GM21390 (cell line): ENCODE data around the gene RASA3.
"Not testable (repeated sequence)": the region's sequence is repeated elsewhere in the genome, so short reads cannot be mapped to it uniquely, and the experiment has no call there.

Source experiments
- ATAC-seq: cut with Tn5 transposase; IDR thresholded peaks from one replicate; pipeline ENCODE4 v1.9.1; 2021; ENCODE audit not compliant: unreplicated experiment

The RASA3 gene

DNA sequence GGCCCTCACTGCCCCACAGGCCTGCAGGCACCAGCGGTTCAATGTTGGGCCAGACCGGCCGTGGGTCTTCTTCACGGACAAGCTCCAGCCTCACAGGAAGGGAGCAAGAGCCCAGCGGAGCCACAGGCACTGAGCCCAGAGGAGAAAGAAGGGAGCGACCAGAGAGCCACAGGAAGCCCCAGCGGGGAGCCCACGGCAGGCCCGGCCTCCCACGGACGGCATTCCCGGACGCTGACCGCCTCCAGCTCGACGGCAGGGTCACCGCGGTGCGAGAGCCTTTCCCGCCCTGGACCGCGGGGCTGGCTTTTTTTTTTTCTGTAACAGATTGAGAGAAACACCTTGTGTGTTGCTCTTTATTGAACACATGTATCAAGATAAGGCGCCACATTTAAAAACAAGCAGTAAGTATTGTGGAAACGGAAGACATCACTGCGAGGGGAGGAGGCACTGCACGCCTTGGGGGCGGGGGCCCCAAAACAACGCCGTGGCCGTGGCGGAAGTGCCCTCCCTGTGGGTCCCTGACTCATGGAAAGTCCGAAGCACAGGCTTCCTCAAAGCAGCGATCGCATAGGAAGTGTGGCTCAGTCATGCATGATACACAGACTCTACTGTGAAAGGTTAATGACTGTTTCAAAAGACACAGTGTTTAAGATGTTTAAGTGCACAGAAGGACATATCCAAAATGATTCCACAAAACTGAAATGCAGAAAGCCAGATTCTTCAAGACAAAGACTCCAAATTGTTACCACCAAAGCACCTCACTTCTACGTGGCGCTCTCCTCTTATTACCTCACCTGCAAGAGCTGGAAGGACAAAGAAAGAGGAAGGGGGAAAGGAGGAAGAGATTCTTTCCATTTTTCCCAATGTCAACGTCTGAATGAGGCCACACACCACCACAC lies 3.5 kb downstream of the RASA3 start:
- peak; percentile 55 for ATAC-seq

GRCh38 chr13:114128348-114128623 lies 4.1 kb downstream of the RASA3 start:
- no peak for ATAC-seq

- ATAC-seq: no peak
These were observed 4.7 kb downstream of the RASA3 start for GRCh38 chr13:114127473-114128347.

DNA sequence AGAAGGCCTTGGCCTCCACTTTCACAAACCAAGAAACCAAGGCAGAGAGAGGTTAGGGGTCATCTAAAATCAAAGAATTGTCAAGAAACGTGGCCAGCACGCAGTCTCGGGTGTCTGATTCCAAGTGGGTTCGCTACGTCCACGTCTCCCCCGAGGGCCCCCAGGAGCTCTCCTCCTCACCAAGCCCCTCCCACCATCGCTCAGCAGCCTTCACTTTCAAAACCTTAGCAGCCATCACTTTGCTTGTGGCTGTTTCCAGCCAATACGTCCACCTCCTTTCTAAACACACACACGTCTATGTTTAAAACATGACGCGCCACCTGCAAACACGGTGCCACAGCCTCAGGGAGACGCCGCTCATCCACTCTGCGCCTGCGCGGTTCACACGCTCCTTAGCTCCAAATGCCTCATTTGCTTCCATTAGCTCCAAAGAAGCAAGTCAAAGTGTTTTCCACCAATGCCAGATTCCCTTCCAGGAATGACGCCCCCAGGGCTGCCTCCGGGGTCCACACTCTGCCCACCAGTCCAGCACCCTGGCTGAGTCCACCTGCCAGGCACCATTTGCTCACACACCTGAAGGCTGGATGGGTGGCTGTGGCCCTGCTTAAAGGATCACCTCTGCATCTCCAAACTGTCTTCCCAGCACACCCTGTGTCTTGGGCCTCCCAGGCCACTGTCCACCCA lies 5.5 kb downstream of the RASA3 start:
- no peak for ATAC-seq

- not testable (repeated sequence) for ATAC-seq
These were observed 6.3 kb downstream of the RASA3 start for GRCh38 chr13:114126086-114126485.

DNA sequence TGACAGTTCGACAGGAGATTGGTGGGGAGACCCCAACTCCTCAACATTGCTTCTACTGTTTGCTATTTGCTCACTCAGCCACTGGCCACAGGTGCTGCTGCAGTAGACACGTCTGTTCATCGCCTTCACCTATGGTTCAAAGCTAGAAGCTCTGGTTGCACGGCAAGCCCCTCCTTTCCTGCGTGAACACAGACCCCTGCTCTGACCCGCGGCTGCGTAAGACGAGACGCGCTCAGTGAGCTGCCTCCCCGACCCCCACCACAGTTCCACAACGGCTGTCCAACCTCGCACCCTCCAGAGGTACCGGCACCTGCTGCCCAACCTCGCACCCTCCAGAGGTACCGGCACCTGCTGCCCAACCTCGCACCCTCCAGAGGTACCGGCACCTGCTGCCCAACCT lies 6.8 kb downstream of the RASA3 start:
- no peak for ATAC-seq

GRCh38 chr13:114124921-114125320 lies 7.5 kb downstream of the RASA3 start:
- ATAC-seq: no peak

DNA sequence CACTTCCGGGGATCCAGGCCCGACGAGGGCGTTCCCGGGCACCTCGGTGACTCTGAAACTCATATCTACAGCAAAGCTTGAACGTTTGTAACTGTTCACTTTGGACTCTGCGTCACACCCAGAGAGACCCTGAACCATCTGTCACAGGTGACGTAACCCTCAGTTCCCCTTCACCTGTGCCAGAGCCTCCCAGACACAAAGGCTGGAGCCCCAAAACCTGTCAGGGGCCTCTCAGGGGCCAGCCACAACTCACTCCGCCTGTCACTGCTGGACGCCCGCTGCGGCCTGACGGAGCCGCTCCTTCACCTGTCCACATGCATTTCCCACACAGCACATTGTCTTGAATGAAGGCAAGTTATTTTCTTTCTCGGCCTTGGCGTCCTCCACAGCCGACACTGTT lies 8.0 kb downstream of the RASA3 start:
- ATAC-seq: no peak

- no peak for ATAC-seq
These were observed 8.5 kb downstream of the RASA3 start for GRCh38 chr13:114123876-114124275.

DNA sequence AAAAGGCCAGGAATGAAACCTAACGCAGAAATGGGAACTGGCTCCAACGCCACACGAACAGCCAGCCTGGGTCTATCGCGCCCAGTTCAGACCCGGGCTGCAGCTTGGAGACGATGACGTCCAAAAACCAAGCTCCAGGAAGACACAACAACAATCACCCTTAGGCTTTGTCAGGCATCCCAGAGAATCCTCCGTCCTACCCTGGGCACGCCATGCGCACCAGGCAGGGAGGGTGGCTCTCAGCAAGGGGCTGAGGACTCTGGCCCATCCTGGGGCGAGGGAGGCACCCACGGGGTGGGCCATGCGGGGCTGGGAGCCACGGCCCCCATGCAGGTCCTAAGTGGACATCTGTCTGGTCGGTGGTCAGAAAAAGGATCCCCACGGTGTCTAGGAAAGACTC lies 9.0 kb downstream of the RASA3 start:
- no peak for ATAC-seq

GRCh38 chr13:114122591-114123211 lies 9.7 kb downstream of the RASA3 start:
- ATAC-seq: no peak

DNA sequence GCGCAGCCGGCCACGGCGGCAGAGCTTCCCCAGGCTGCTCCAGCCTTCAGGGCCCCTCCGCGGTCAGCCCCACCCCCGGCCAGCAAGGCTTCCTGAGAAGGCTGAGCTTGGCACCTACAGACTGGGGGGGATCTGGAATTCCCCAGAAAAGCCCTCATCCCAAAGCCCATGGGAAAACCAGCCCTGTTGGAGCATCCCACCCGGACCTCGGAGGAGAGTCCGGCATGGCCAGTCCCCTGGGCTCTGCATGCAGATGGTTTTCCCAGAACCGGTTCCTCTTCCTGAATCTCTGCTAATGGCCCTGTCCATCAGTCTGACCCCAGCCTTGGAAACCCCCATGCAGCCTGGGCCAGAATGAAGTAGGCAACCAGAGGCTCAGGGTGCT lies 10.3 kb downstream of the RASA3 start:
- ATAC-seq: no peak

DNA sequence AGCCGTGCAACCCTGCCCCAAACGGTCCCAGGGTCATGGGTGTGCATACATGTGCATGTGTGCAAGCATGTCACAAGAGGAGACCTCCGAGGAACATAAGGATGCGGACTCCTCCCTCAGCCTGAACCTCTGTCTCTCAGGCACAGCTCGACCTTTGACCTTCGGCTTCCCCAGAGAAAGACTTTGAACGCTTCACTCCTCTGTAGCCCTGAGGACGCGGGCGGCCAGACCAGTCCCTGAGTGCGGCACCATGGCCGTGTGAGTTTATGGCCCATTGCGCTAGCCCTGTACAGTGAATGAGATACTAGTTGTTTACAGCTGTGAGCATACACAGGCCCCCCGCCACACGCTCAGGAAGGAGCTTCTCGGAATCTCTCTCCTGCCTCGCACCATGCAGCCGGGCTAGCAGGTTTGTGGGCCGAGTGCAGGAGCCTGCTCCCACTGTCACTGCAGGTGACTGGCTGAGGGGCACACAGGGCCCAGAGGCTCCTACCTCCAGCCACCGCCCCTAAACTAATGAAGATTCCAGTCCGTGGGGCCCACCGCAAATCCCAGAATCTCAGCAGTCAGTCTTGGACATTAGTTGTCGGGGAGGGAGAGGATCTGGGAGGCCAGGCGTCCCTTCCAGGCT lies 10.8 kb downstream of the RASA3 start:
- no peak for ATAC-seq

GRCh38 chr13:114121031-114121430 lies 11.4 kb downstream of the RASA3 start:
- no peak for ATAC-seq

- ATAC-seq: no peak
These were observed 11.8 kb downstream of the RASA3 start for GRCh38 chr13:114120591-114121011.

DNA sequence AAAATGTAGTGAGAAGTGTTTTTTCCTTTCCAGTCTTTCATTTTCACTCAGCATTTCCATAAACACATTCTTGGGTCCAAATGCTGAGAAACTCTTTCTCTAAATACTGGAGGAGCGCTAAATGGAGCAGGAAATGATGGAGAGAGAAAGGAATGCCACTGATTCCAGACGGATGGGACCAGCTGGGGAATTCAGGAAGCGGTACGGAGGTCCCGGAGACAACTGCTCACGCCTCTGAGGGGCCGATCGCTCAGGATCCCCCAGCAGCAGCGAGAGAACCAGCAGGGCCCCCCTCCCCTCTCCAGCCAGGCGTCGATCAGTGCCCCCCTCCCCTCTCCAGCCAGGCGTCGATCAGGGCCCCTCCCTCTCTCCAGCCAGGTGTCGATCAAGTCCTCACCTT lies 13.2 kb downstream of the RASA3 start:
- no peak for ATAC-seq

DNA sequence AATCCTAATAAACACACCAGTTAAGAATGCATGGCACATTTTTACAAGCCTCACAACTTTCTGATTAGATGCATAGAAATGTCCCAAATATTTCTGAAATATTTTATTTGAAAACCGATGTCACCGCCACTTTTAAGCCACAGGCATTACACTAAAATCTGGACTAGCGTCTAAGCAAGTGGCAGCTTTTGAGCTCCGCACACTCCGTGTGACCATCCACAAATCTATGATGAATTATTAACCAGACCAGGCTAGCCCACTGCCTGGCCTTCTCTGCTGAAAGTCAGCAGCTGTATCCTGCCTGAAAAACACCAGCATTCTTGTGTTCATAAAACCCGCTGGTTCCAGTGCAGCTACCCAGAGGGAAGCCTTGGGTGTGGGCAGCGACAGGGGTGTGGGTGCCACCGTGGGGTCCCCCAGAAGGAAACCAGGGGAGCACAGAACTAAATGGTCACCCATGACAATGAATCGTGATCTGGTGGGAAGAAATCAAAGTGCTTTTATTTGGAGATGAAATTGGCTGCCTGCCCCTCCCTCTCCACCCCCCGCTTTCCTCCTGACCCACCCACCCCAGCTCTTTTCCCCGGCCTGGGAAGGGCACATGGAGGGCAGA lies 13.8 kb downstream of the RASA3 start:
- no peak for ATAC-seq

DNA sequence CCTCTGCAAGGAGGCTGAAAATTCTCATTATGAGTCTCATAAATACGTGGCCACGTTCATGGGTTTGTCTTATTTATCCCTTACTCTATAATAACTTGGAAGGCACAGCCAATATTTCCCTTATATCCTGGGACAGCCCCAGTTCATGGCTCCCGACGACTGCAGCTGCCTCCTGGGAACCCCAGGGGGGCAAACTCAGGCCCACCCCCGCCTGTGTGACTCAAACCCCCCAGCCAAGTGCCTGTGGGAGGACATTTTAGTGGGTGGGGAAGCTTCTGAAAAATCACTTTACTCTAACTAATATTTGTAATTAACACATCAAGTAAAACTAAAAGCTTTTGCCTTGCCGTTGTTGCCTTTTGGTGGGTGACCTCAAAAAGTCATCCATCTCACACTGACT lies 14.3 kb downstream of the RASA3 start:
- no peak for ATAC-seq

GRCh38 chr13:114117341-114117874 lies 15.0 kb downstream of the RASA3 start:
- not testable (repeated sequence) for ATAC-seq

DNA sequence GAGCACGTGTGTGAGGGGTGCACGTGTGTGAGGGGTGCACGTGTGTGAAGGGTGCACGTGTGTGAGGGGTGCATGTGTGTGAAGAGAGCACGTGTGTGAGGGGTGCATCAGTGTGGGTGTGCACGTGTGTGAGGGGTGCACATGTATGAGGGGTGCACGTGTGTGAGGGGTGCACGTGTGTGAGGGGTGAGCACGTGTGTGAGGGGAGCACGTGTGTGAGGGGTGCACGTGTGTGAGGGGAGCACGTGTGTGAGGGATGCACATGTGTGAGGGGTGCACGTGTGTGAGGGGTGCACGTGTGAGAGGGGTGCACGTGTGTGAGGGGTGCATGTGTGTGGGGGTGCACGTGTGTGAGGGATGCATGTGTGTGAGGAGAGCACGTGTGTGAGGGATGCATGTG lies 15.7 kb downstream of the RASA3 start:
- no peak for ATAC-seq
